ENCODE results near the gene CMSS1.

CMSS1 gene

DNA sequence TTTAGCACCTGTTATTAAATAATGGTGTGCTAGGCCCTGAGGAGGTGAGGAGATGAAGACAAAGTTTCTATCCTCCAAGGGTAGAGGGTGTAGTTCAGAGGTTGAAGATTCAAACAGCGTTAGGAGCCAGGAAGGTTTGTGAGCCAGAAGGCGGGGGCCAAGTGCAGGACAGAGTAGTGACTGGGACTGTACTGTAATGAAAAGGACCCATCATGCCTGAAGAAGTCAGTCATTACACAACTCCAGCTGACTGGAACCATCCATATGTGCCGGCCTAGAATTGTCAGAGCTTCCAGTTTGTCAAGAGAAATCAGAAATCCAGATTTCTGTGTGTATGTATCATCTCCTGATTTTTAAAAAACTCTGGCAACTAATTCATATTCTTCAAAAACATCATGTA lies 241.8 kb downstream of the CMSS1 start:
- Mint-ChIP-seq H3K9me3 (no peaks in the 10 kb centered on the region), H3K27ac (no peak overlapping the region), H3K27me3 (no peaks in the 10 kb centered on the region), H3K4me1 (ENCODE audit: low read depth) (peaks cover 8% of the 10 kb centered on the region), H3K4me3 (no peak overlapping the region), H3K36me3 (ENCODE audit: low read depth) (peaks cover 12% of the 10 kb centered on the region)

DNA sequence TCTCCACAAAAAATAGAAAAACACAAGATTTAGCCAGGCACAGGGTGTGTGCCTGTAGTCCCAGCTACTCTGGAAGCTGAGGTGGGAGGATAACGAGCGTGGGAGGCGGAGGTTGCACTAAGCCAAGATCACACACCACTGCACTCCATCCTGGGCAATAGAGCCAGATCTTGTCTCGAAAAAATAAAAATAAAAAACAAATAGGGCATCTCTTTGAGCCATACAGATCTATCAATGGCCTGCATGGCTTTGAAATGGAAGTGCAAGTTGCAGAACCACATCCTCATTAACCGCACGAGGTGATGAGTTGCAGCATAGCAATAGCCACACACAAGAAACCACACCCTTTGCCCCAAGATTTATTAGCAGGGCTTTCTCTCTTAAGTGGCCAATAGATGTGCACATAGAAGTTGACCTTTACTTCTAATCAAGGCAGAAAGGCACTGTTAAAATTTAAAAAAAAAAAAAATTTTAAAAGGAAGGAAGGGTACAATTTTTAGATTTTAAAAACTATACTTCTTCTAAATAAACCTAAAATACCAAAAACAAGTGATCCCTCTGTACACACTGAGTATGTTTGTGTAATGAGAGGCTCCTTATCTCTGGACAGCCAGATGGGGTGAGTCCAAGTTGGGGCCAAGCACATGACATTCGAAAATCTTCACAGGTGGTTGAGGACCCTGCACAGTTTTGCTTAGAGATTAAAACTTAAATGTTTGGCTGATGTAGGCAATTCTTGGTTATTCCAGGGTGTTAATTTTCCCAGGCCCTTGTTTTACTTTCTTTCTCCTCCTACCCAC lies 243.2 kb downstream of the CMSS1 start:
- Mint-ChIP-seq H3K27ac (no peak overlapping the region), H3K9me3 (no peaks in the 10 kb centered on the region), H3K4me1 (ENCODE audit: low read depth) (peaks cover 8% of the 10 kb centered on the region), H3K27me3 (no peaks in the 10 kb centered on the region), H3K4me3 (no peak overlapping the region), H3K36me3 (ENCODE audit: low read depth) (peaks cover 4% of the 10 kb centered on the region)

DNA sequence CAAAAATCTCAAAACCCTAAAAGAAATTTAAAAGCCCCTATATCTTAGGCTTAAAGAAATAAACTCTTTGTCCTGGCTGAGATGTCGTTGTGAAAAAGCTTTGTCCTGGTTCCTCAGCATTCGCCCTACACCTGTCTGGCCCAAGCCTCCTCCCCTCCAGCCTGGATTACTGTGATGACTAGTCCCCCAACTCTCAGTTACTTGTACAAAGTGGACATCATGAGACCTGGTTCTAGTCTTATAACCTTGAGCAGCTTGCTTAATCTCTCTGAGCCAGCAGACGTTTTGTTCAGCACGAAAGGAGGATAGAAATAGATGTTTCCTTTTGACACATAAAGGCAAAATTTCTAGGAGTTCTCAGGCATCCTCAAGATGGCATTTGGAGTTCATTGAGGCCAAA lies 245.0 kb downstream of the CMSS1 start:
- no peaks in the 10 kb centered on the region for H3K27me3 Mint-ChIP-seq
- H3K27ac Mint-ChIP-seq = no peak overlapping the region
- peaks cover 4% of the 10 kb centered on the region for H3K36me3 Mint-ChIP-seq (ENCODE audit: low read depth)
- H3K4me1 Mint-ChIP-seq (ENCODE audit: low read depth) = peaks cover 8% of the 10 kb centered on the region
- H3K9me3 Mint-ChIP-seq = no peaks in the 10 kb centered on the region
- no peak overlapping the region for H3K4me3 Mint-ChIP-seq

DNA sequence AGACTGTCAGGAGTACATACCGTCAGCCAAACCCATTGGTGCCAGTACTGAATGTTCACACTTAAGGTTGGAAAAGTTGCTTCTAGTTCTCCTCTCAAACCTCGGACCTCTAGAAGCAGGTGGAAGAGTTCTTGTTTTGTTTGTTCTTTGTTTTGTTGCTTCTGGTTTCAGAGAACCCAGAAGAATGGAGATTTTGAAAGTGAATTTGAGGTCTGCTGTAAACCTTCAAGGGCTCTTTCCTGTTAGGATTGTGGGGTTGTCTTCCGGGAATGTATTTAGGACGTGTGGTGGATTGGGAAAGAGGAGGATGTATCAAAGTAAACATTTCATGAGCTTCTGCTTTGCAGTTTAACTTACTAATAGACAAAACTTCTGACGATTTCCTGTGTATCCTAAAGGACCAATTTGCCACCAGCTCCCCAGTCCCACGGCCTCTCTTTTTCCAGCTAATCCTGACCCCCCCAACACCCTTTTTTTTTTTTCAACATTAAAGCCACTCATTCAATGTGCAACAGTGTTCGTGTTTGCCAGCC lies 246.3 kb downstream of the CMSS1 start:
- peaks cover 4% of the 10 kb centered on the region for H3K36me3 Mint-ChIP-seq (ENCODE audit: low read depth)
- no peak overlapping the region for H3K27ac Mint-ChIP-seq
- H3K4me3 Mint-ChIP-seq = no peak overlapping the region
- no peaks in the 10 kb centered on the region for H3K27me3 Mint-ChIP-seq
- no peaks in the 10 kb centered on the region for H3K9me3 Mint-ChIP-seq
- peaks cover 12% of the 10 kb centered on the region for H3K4me1 Mint-ChIP-seq (ENCODE audit: low read depth)

DNA sequence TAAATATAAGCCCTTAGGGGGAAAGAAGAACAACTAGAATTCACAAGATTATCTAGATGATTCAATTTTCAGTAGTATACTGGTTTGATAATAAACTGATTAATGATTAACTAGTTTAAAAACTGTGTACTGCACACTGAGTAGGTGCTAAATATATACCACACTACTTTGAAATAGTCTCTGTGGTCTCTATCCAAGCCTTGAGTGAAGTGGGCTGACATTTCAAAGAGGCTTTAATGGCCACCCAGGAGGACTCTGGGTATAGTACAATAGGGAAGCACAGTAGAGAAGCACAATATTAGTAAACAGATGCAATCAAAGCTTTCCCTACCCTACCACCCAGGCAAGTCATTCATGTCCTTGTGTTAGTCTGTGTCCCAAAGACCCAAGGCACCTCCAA lies 249.9 kb downstream of the CMSS1 start:
- Mint-ChIP-seq H3K27me3 (no peaks in the 10 kb centered on the region), H3K4me3 (no peak overlapping the region), H3K27ac (no peak overlapping the region), H3K36me3 (ENCODE audit: low read depth) (peaks cover 4% of the 10 kb centered on the region), H3K4me1 (ENCODE audit: low read depth) (peaks cover 35% of the 10 kb centered on the region), H3K9me3 (no peaks in the 10 kb centered on the region)

DNA sequence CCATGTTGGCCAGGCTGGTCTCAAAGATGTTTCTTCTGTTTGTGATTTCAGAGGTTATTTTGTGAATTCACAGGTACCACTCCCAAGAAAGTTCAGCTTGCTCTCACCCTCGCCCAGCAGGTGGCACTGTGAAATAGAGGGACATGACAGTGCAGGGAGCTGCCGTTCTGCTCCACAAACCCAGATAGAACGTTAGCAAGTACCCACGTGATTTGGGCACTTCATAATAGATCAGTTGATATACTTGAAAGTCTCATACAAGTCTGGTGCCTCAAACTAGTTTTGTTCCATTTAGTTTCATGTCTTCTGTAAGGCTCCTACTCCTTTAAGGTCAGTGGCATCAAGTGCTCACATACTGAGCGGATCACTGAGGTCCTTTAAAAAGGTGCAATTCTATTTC lies 251.2 kb downstream of the CMSS1 start:
- H3K27ac Mint-ChIP-seq = no peak overlapping the region
- no peaks in the 10 kb centered on the region for H3K9me3 Mint-ChIP-seq
- peaks cover 5% of the 10 kb centered on the region for H3K36me3 Mint-ChIP-seq (ENCODE audit: low read depth)
- H3K4me3 Mint-ChIP-seq = no peak overlapping the region
- peaks cover 47% of the 10 kb centered on the region for H3K4me1 Mint-ChIP-seq (ENCODE audit: low read depth)
- no peaks in the 10 kb centered on the region for H3K27me3 Mint-ChIP-seq

DNA sequence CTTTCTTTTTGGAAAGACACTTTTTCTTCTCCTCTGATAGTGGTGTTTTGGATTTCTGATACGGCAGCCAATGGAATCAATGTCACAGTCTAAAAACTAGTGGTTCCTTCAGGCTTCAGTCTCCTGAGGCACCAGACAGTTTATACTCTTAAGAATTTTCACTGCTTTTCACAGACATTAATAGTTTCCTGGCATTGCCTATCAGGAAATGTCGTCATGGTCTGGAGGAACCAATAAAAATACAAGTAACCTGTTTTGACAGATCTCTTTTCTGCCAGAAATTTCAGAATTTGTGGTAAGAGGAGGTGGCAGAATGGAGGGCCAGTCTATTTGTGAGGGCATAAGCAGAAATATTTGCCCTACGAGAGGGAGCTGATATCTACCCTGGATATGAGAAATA lies 251.8 kb downstream of the CMSS1 start:
- no peak overlapping the region for H3K4me3 Mint-ChIP-seq
- no peaks in the 10 kb centered on the region for H3K27me3 Mint-ChIP-seq
- no peaks in the 10 kb centered on the region for H3K9me3 Mint-ChIP-seq
- H3K4me1 Mint-ChIP-seq (ENCODE audit: low read depth) = peaks cover 53% of the 10 kb centered on the region
- peaks cover 5% of the 10 kb centered on the region for H3K36me3 Mint-ChIP-seq (ENCODE audit: low read depth)
- no peak overlapping the region for H3K27ac Mint-ChIP-seq

DNA sequence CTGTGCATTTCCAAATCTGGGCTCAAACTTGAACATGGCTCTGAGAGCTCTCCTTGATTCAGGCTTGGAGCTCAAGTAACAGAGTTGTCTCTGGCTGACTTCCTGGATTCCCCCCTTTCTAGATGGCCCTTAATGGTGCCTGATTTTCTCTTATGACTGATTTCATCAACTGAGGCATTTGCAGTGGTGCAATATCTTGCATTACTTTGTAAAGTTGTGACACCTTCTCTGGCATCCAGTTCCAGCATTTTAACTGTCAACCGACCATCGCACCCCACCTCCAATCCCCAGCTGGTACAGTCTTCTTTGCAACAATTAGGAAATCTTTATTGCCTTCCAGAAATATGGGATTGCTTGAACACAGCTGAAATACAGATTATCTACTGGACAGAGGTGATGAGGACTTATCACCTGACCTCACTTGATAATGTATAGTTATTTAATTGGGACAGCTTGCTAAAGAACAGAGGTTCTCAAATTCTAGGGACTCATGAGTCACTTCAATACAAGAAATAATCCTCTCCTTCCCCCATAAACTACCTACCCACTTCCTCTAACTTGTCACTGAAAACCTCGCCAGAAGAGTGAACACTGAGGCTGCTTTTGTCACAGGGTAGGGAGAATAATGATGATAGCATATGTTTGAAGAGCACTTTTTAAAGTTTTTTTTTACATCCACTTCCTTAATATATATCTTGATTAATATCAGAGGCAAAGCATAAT lies 254.8 kb downstream of the CMSS1 start:
- H3K4me1 Mint-ChIP-seq (ENCODE audit: low read depth) = peaks cover 72% of the 10 kb centered on the region

DNA sequence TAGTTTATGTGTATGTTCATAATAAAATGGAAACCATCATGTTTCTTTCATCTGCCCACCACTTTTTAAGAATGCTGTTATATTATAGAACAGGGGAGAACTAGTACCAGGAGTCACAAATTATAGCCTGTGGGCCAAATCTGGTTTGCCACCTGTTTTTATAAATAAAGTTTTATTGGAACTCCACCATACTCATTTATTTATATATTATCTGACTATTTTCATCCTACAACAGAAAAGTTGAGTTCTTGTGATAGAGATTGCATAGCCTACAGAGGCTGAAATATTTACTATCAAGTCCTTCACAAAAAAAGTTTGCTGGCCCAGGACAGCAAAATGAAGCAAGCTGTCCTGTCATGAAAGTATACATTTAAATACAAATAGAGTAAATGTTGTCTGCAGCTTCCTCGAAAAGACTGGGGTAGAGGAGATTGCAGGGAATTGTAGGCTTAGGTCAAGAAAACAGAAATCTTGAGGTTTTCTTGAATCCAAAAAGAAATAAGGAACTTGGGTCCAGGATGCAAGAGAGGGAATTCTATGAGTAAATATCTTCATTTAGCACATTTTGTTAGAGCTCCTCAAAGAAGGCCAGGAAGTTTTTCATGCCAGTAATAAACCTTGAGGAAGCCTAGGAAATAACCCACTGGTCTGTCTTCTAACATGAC lies 255.5 kb downstream of the CMSS1 start:
- H3K27me3 Mint-ChIP-seq = no peaks in the 10 kb centered on the region
- peaks cover 72% of the 10 kb centered on the region for H3K4me1 Mint-ChIP-seq (ENCODE audit: low read depth)
- peak overlapping the region; percentile 71 for H3K4me3 Mint-ChIP-seq
- H3K36me3 Mint-ChIP-seq (ENCODE audit: low read depth) = peaks cover 5% of the 10 kb centered on the region
- no peaks in the 10 kb centered on the region for H3K9me3 Mint-ChIP-seq
- H3K27ac Mint-ChIP-seq = peak overlapping the region; percentile 88

More for the DNA sequence above, 254.8 kb downstream of the CMSS1 start:
- Mint-ChIP-seq H3K9me3 (no peaks in the 10 kb centered on the region), H3K27me3 (no peaks in the 10 kb centered on the region), H3K4me3 (peak overlapping the region; percentile 71), H3K36me3 (ENCODE audit: low read depth) (peaks cover 5% of the 10 kb centered on the region), H3K27ac (peak overlapping the region; percentile 82)

DNA sequence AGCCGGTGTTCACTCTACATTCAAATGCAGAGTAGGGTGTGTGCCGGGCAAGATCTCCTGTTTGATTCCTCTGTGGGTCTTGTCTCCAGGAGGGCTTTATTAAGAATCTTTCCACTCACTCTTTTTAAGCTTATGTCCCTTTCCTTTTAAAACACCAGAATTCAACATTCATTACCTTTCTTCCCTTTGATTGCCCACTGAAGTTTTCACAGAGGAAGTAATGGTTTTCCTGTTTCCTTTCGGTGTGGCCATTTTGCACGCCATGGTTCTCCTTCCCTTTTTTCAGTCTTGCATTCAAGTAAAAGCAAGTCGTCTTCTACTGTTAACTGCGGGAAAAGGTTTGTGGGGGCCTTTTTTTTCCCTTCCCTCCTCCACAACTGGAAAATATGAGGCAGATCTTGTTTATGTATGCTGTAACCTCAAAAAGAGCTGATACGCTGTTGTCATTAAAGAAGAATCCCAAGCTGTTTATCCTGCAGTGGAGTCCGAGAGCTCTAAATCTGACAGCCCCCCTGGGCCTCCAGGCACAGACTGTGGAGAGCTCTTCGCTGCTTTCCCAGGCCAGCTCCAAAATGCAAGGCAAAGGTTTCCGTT lies 256.1 kb downstream of the CMSS1 start:
- H3K27ac Mint-ChIP-seq = peak overlapping the region; percentile 88
- no peaks in the 10 kb centered on the region for H3K27me3 Mint-ChIP-seq
- peaks cover 5% of the 10 kb centered on the region for H3K36me3 Mint-ChIP-seq (ENCODE audit: low read depth)
- no peaks in the 10 kb centered on the region for H3K9me3 Mint-ChIP-seq
- peaks cover 69% of the 10 kb centered on the region for H3K4me1 Mint-ChIP-seq (ENCODE audit: low read depth)
- H3K4me3 Mint-ChIP-seq = peak overlapping the region; percentile 71

DNA sequence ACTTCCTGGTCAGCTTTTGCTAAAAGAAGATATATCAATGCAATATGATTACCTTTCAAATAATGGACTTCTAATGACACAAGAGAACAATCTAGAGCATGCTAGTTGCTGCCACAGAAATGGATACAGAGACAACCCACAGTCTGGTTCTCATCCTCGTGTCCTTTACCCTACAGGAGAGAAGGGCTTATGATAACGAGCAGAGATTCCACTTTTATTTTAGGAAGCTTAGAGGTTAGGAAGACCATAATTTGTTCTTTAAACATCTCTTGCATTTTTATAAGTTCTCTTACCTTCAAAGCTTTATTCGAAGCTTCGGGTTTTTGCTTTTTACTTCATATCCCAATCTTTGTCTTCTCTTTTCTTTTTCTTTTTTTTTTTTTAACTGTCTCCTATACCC lies 257.5 kb downstream of the CMSS1 start:
- Mint-ChIP-seq H3K36me3 (ENCODE audit: low read depth) (peaks cover 5% of the 10 kb centered on the region), H3K27me3 (no peaks in the 10 kb centered on the region), H3K27ac (no peak overlapping the region), H3K4me3 (no peak overlapping the region), H3K4me1 (ENCODE audit: low read depth) (peaks cover 56% of the 10 kb centered on the region), H3K9me3 (no peaks in the 10 kb centered on the region)

DNA sequence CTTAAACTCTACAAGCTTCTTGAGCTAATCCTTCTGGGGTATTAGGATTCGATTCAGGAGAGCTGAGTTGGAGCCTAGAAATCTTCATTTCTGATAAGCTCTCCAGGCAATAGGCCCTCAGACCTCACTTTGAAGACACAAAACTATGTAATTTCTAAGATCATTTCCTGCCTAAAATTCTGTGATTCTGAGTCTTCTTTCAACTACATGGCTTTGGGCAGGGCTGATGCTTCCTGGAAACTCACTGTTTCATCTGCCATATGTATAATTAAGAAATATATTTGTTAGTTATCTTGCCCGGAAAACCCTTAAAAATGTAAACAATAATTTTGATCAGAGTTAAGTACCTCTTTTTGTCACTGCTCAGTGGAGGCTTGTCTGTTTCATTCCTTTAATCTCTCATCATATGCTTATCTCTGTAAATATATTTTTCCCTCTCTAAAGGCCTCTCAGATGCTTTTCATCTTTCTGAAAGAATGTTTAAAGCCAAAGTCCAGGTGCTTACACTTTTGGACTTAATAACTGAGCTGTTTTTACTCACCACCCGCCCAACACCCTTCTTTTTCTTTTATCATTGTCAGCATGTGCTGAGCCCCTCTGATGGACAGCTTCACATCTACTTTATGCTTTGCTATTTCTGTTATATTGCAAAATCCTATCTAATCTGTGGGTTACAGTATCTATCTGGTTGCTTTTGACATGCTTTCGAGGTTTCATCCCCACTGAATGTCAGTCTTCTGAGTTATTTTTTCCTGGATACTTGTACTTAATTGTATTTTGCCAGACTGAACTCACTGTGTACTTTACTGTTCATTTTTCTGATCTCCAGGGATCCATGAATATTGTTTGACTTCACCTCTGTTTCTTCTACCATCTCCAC lies 258.4 kb downstream of the CMSS1 start:
- no peaks in the 10 kb centered on the region for H3K9me3 Mint-ChIP-seq
- H3K4me1 Mint-ChIP-seq (ENCODE audit: low read depth) = peaks cover 52% of the 10 kb centered on the region
- H3K27me3 Mint-ChIP-seq = no peaks in the 10 kb centered on the region
- H3K4me3 Mint-ChIP-seq = no peak overlapping the region
- H3K36me3 Mint-ChIP-seq (ENCODE audit: low read depth) = peaks cover 5% of the 10 kb centered on the region
- no peak overlapping the region for H3K27ac Mint-ChIP-seq

DNA sequence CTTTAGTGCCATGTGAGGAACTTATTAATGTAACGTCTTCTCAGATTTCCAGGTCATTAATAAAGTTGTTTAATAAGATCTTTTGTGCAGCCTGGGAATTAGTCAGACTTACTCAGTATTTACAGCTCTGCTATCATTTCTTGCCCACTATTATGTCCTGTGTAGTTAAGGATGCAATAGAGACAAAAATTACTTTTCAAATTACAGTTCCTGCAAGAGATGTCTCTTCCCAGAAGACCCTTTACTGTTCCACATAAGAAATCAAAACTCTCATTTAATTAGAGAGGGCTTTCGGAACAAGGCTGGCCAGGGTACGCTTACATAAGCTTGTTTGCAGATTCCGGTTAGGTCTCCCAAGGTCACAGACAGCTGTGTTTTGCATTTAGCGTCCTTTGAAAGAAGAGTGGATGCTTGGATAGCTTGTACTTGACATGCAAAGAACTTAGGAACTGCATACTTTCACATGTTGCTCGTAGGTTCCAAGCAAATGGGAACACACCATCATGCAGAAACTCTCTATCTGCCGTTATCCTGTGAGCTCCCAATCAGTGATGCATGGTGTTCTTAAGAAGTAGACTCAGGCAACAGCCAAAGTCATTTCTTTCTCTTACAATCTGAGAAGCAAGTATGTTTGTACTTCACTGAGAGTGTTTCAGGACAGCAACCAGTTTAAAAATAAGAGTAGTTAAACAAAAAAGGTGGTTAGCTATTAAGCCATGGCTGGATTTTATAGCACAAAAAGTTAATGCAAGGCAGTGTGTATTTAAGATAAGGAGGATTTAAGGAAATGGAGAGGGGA lies 259.3 kb downstream of the CMSS1 start:
- H3K27ac Mint-ChIP-seq = no peak overlapping the region
- H3K27me3 Mint-ChIP-seq = no peaks in the 10 kb centered on the region
- H3K4me3 Mint-ChIP-seq = no peak overlapping the region
- peaks cover 7% of the 10 kb centered on the region for H3K36me3 Mint-ChIP-seq (ENCODE audit: low read depth)
- no peaks in the 10 kb centered on the region for H3K9me3 Mint-ChIP-seq
- H3K4me1 Mint-ChIP-seq (ENCODE audit: low read depth) = peaks cover 43% of the 10 kb centered on the region
